Measurements from ENCODE around the gene PPP4C.
"Not testable (repeated sequence)": the region's sequence is repeated elsewhere in the genome, so short reads cannot be mapped to it uniquely, and the experiment has no call there.

The PPP4C gene

DNA sequence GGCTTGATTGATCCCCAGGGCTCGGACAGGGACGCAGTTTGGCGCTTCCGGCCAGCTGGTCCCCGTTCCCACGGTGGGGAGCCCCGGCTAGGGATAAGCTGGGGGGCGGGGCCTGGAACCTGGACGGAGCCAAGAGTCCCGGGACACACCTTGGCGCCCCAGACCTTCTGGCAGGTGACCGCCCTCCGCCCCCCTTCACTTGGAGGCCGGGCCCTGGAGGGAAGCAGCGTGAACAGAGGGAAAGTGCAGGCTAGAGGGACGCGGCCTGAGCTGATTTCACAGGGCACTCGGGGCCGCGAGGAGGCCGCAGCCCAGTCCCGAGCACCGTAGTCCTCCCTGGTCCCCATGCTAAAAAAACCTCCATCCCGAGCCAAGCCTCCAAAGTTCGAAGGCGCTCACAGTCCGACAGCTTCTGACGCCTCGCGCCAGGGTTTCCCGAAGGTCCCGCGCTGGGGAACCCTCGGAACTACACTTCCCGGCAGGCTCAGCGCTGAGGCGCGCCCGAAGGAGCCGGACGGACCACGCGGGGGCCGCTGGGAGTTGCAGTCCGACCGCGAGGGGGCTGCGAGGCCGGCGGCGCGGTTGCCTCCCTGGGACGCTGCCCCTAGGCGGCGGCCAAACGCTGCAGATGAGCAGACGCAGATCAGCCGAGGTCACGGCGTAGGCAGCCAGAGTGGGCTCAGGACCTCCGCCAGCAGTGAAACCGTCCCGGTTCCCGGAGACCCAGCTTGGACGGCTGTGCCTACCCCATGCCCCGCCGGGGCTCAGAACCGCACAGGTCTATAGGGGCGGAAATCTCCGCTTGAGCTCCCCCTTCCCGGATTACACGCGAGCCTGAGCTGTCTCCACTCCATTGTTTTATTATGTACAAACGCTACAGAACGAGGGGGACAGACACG is 15.9 kb downstream of the PPP4C start, which contains the start of gene TBX6:
TBX6 (minus strand) TSS at position 451 of the 899 bp plus-strand sequence. CDS start 731 bp downstream, outside the sequence.
- peak within 1 kb of the TSS; percentile 50 for H3K4me3 ChIP-seq (ENCODE audit: low read depth, low read length)
- peak; percentile 58 for DNase-seq (ENCODE audit: low read depth)

DNA sequence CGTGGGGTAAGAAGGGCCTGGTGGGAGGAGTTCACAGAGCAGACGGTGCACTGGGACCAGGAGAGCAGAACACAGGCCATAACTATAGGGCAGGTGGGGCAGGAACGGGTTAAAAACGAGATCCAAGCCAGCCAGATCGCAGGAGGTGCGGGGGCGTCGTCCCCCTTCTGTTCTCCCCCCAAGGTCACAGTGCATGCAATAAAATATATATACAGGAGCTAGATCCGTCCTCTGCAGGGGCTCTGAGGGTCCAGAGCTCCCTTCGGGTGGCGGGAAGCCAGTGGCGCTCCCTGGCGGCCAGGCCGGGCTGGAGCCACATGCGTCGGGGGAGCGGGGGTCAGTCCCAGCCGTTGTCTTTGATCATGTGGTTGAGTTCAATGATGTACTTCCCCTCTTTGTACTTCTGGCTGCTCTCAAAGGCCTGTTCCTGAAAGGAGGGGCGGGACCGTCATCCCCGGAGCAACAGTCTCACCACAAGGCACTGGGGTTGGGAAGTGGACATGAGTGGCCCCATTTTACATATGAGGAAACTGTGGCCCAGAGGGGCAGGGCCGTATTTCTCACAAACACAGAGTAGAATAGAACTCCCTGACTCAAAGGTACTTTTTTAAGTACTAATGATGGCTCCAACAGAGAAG is 16.7 kb downstream of the PPP4C start:
- peak overlapping the region; percentile 50 for H3K4me3 ChIP-seq (ENCODE audit: low read depth, low read length)

DNA sequence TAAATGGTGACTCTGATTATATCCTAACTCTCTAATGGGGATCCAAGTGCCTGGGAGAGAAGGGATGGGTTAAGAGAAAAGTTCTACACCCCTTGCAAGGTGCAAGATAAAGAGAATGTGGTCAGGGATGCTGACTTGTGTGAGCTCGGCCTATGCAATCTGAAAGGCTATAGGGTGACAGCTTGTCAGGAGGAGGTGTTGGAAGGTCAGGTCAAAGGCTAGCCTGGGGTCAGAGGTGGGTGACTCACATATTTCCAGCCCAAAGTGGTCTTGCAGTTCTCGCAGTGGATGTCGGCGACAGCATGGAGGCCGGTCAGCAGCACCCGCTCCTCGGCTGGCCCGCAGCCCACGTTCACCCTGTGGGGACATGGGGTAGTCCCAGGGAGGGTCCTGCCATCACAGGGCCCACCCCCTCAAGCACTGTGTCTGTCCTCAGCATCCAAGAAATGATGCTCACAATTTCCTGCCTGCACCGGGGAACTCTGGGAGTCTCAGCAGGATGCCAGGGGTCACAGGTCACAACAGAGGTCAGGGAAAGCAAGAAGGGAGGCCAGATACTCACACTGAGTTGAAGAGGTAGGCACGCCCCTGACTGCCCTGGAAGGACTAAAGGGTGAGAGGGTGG is 18.9 kb downstream of the PPP4C start:
- no peak overlapping the region for H3K4me3 ChIP-seq (ENCODE audit: low read depth, low read length)
- DNase-seq (ENCODE audit: low read depth) = no peak

More for the DNA sequence above, 16.7 kb downstream of the PPP4C start:
- no peak for DNase-seq (ENCODE audit: low read depth)

DNA sequence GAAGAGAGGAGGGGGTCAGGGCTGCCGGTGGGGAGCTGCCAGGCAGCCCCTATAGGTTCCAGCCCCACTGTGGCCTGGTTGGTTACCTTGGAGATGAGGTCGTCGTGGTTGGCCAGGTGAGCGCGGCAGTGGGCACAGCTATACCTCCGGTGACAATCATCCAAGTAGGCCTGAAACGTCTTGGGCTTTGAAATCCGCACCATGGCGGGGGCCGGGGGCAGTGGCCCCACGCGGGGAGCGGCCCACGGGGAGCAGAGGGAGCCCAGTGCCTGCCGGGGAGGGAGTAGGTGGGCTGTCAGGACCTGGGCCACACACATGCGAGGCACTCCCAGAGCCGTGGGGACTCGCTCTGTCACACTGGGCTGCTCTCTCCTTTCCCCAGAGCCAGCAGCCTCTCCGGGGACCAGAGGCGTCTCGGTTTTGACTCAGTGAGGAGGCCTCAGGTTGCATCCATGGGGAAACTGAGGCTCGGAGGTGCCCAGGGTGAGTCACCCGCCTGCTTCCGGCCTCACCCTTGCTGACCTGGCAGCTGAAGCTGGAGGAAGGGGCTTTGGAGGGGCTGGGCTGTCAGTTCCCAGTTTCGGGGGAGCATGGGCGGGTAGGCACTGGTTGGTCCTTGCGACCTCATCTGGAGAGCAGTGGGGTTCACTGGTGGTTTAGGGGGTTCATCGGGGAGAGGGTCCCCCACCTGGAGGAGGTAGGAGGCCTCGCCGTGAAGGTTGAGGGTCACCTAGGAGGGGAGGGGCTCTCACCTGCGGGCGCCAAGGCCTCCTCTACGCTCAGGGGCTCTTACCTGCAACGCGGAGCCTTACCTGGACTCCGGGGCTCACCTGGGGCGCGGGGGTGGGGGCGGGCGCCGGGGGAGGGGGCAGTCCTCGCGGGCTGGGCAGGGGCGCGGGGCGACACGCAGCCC is 19.6 kb downstream of the PPP4C start:
- H3K4me3 ChIP-seq (ENCODE audit: low read depth, low read length) = peak overlapping the region; percentile 58
- no peak for DNase-seq (ENCODE audit: low read depth)

DNA sequence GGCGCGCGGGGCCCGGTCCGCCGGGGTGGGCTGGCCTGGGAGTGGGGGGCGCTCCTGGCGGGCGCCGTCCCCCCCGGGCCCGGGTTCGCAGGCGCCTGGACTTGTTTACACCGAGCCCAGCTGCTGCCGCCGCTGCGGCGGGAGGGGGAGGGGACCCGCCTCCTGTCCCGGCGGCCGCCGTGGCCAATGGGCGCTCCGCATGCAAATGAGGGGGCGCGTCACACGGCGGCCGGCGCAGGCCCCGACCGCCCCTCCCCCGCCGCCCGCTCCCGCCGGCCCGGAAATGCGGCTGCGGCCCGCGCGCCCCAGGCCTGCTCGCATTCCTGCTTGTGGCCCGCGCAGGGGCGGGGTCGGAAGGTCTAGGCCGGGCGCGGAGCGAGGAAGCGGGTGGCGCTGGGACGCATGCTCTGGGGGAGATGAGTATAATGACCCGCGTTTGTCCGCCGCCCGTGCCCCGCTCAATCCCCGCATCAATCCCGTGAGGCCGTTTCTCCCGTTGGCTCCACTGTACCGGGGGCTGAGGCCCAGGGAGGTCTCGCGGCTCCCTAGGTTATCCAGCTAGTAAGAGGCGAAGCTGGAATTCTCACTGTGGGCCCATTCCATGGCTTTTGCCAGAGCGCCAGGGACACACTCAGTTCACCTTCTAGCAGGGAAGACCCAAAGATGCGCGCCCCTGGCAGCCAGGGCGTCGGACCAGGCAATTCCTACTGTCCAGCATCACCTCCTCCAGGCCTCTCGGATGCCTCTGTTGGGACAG is 20.5 kb downstream of the PPP4C start, which contains the start of gene YPEL3:
YPEL3 (minus strand) TSS at position 109 of the 757 bp plus-strand sequence. CDS start 731 bp downstream, outside the sequence.
- H3K4me3 ChIP-seq (ENCODE audit: low read depth, low read length) = peak within 1 kb of the TSS; percentile 58
- DNase-seq (ENCODE audit: low read depth) = peak; percentile 69

DNA sequence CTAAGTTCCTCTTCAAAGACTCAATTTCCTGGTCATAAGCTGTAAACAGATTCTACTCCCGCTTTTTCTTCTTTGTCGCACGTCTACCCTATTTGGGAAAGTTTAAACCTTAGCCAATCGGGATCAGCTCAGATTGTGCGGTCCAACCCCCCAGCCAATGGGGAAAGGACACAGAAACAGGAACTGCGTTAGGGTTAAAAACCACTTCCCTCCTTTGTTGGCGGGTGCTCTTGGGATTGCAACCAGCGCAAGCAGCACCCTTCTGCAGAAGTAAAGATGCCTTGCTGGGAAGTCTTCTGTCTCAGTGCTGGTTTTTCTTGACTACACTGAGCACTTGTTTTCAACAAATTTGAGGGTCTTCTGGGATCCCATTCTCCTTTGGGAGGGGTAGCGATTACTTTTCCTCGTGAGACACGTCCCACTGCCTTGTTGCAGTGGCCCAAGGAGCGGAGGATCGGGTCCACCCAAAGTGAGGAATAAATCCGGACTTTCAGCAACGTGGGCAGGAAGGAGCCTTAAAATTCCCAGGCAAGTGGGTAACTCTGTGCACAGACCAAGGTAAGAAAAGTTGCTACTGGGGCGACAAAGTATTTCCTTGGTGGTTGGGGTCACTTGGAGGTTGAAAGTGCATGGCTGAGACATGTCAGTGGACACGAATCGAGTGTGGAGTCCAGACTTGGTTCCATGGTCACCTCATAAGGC is 21.2 kb downstream of the PPP4C start:
- DNase-seq (ENCODE audit: low read depth) = no peak
- peak overlapping the region; percentile 58 for H3K4me3 ChIP-seq (ENCODE audit: low read depth, low read length)

DNA sequence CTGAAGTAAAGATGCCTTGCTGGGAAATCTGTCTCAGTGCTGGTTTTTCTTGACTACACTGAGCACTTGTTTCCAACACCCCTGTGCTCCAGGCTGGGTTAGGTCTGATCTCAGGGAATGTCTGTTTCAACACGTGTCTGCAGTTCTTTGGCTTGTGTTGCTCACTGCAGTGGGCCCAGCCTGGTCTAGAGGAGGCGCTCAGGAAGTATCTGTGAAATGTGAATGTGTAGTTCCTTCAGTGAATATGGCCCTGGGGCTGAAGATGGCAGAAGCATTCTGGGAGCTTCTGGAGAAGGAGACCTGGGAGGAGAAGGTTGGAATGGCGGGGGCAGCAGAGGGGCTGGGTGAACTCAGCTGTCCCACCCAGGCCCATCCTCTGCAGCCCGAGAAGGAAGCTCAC is 28.3 kb downstream of the PPP4C start:
- no peak for DNase-seq (ENCODE audit: low read depth)
- no peak overlapping the region for H3K4me3 ChIP-seq (ENCODE audit: low read depth, low read length)

DNA sequence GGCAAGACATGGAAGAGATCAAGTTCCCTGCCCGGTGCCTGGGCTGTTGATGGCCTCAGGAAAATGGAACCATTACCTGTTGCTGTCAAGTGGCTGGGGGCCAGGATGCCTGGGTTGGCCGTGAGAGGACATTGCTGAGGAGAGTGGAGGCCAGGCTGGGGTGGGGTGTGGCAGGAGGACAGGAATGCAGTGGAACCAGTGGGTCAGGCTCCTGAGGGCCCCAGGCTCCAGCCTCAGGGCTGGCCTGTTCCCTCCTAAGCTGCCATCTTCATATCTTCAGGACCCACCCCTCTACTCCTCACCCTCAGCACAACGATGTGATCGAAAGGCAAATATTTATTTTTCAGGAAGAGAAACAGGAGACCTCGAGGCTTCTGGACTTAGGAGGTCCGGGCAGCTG is 28.7 kb downstream of the PPP4C start:
- DNase-seq (ENCODE audit: low read depth) = no peak
- no peak overlapping the region for H3K4me3 ChIP-seq (ENCODE audit: low read depth, low read length)

DNA sequence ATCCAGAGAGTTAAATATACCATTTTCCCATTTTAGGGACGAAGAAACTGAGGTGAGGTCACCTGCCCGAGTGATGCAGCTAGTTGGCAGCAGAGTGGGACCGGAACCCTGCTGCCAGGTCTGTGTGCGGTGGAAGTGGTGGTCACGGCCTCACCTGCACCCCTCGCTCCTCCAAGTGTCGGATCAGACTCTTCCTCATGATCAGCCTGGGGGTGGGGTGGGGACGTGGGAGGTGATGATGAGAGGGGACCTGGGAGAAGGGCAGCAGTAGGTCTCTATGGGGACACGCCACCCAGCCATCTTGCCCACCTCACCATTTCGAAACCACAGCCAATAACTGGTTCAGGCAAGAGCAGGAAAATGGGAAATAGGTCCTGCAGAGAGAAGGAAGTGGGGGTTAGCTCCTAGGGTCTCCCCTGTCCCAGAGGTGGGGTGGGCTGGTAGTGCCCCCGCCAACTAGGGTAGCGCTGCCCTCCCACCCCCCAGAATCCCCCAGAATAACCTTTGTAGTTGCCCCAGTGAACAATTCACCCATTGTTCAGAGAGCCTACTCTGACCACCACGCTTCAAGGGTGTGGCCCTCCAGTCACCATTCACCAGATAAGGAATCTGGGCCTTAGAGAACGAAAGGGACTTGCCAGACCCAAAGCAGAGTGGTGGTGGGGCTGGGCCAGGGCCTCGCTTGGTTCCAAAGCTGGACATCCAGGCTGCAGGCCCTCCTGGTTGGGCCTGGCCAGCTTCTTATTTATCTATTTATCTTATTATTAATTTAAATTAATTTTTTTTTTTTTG is 32.5 kb downstream of the PPP4C start:
- no peak overlapping the region for H3K4me3 ChIP-seq (ENCODE audit: low read depth, low read length)
- DNase-seq (ENCODE audit: low read depth) = no peak

DNA sequence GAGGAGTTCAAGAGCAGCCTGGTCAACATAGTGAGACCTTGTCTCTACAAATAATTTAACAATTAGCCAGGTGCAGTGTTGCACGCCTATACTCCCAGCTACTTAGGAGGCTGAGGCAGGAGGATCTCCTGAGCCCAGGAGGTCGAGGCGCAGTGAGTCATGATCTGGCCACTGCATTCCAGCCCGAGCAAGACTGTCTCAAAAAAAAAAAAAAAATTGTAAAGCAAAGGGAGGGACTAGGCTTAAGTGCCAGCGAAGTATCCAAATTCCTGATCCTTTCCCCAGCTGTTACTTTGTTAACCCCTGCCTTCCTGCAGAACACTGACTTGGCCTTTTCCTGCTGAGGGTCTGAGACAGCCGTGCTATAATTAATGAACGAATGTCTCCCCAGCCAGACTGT is 34.9 kb downstream of the PPP4C start:
- no peak overlapping the region for H3K4me3 ChIP-seq (ENCODE audit: low read depth, low read length)
- DNase-seq (ENCODE audit: low read depth) = no peak

DNA sequence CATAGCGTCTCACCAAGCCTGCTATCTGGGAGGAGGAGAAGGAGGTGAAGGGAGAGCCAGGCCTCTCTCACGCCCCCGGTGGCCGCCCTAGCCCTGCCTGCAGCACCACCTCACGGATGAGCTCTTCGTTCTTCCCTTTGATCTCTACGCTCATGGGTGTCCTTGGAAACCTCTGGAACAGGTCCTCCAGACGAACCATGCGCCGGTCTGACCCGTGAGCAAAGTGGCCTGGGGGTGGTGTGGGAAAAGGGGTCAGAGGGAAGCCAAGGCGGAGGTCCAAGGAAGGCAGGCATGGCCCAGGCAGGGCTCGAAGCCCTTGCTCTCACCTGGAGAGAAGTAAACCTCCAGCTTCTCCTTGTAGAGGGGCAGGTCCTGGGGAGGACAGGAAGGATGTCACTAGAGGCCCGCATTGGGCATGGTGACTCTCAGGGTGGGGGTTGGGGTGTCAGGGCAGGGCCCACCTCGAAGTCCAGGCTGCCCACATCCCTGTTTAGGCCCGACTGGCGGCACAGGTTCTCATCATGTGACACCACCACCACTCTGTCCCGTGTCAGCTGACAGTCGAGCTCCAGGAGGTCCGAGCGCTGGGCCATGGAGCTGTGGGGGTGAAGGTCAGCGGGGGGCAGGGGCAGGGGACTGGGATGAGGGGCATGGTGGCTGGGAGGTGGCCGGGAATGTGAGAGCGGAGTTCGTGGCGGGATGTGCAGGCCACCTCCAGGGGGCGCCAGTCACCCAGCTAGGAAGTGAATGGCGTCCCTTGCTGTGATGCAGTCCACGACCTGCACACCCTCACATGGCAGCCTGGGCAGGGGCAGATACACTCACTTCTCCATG is 36.6 kb downstream of the PPP4C start:
- DNase-seq (ENCODE audit: low read depth) = no peak
- no peak overlapping the region for H3K4me3 ChIP-seq (ENCODE audit: low read depth, low read length)

DNA sequence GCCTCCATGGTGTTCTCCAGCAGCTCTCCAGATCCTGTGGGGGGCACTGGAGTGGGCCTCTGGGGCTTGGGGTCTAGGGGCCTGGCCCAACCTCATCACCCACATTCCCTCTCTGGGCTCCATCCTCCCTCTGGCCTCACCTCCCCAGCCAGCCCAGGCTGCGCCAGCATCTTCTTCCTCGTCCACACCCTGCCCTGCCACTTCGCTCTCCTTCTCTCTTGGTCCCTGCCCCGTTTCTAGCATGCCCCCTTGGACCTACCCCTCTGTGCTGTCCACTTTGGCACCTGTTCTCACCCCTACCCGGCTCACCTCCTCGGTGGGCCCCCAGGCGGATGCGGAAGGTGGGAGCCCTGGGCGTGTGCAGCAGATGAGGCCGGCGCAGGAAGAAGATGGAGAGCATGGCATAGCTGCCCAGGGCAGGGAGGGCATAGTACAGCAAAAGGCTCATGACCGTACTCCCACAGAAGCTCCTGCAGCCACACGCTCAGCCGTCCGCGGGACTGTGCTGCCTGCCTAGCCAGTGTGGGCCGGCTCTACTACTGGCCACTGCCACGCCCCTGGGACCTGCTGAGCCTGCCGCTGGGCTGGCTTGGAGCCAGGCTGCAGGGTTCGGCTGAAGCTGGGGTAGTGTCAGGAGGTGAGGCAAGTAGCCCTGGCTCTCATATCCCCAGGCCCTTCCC is 37.4 kb downstream of the PPP4C start, which contains the start of gene GDPD3:
GDPD3 (minus strand) TSS at position 507 of the 680 bp plus-strand sequence; CDS start at position 448, 59 bp downstream.
- H3K4me3 ChIP-seq (ENCODE audit: low read depth, low read length) = no peak within 1 kb of the TSS
- DNase-seq (ENCODE audit: low read depth) = no peak

DNA sequence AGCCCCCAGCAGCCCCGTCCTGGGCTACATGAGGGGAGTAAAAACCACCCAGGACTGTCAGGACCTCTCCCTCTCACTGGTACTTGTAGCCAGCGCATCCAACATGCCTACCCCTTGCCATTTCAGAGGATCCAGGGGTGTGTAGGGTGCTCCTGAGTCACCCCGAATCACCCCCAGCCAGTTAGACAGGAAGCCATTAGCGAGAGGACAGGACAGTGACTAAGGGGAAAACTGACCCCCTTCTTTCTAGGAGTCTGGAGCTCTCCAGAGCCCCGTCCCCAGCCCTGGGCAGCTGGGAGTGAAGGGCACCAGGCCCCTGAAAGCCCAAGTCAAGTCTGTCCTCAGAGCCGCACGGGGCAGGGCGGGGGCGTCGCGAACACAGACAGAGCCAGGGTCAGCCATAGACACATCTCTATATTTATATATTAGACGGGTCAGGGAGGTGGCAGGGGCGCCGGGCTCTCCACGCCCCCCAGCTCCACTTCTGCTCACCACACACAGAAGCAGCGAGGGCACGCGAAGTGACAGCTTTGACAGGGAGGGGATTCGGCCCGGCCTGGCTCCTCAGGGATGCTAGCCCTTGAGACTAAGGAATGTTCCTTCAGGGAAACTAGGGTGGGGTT is 38.0 kb downstream of the PPP4C start:
- no peak for DNase-seq (ENCODE audit: low read depth)
- no peak overlapping the region for H3K4me3 ChIP-seq (ENCODE audit: low read depth, low read length)

DNA sequence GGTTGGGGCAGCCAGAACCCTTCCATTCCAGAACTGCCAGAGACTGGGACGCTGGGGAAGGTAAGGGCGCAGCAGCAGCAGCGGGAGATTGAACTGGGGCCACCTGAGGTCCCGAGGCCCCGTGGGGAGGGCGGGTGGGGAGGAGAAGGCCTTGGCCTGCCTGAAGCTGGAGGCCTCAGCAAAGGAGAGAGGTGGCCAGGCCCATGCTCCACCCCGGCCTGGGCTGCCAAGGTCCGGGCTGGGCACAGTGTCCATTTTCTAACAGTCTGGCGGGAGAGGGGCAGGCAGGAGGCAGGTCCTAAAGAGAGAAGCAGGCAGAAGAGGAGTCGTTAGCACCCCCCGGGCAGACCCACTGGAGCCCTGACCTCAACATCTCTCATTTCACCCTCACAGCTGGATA is 38.6 kb downstream of the PPP4C start:
- DNase-seq (ENCODE audit: low read depth) = no peak
- no peak overlapping the region for H3K4me3 ChIP-seq (ENCODE audit: low read depth, low read length)

DNA sequence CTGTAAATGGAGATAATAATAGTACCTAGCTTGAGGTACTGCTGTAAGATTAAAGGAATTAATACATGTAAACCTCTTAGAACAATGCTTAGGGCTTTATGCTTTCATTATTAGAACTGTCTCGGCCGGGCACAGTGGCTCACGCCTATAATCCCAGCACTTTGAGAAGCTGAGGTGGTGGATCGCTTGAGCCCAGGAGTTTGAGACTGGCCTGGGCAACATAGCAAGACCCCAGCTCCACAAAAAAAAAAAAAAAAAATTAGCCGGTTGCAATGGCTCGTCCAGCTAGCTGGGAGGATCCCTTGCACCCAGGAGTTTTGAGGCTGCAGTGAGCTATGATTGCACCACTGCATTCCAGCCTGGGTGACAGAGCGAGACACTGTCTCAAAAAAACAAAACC is 39.0 kb downstream of the PPP4C start:
- not testable (repeated sequence) for H3K4me3 ChIP-seq (ENCODE audit: low read depth, low read length); DNase-seq (ENCODE audit: low read depth)

All from skeletal muscle cell (primary cell).